T-helper 1 cell (primary cell): ENCODE data around the gene RHBG.

Experiments
- DNase-seq, 5 donors: peaks; one replicate each; pipeline ENCODE4 v3.0.0-alpha.2; 2012 to 2020

Gene RHBG

DNA sequence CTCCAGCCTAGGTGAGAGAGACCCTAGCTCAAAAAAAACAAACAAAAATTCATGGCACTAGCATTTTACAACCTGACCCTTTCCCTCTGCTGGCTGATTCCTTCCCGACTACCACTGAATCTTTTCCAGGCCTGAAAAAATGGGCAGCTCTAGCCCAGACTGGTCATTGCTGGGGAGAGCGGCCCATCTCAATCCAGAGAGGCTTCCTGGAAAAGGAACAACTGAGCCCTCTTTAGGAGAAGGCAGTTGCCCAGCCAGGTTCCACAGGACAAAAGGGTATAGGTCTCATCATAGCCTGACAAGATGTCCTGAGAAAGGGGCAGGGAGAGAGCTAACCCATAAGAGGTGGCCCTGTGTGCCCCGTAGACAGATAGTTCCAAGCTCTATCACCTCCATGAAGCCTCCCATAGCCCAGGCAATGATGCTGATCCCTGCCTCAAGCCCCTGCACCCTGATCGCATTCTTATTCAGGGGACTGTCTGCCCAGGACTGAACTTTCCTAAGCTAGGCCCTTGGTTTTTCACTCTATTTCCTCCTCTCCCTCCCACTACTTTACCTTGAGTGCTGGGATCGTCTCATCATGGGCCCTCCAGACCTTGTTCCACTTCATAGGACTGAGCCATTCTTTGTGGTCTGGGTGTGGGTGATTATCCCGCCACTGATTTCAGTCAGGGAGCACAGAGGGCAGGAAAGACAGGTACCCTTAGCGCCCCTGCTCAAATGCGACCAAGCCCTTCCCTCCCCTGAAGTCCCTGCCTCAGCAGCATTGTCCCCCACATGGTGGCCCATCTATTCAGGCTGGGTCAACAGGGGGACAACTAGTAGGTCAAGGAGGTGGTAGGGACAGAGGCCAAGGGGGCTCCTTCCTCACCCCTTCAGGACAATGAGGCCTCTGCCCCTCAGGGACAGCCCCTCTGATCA lies 18.2 kb downstream of the RHBG start:
- DNase-seq = no peak

DNA sequence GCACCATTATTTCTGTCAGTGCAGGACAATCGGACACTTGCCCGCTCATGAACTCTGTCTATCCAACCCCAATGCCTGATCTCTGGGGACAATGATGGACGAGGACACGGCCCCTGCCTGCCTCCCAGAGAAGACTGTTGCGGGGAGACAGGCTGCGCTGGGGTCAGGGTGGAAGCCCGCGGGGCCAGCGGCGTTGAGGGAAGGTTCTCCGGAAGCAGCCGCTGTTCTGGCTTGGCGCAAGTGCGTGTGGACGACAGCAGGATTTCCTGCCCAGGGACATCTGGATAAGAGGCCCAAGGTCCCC lies 18.8 kb downstream of the RHBG start:
- no peak for DNase-seq

DNA sequence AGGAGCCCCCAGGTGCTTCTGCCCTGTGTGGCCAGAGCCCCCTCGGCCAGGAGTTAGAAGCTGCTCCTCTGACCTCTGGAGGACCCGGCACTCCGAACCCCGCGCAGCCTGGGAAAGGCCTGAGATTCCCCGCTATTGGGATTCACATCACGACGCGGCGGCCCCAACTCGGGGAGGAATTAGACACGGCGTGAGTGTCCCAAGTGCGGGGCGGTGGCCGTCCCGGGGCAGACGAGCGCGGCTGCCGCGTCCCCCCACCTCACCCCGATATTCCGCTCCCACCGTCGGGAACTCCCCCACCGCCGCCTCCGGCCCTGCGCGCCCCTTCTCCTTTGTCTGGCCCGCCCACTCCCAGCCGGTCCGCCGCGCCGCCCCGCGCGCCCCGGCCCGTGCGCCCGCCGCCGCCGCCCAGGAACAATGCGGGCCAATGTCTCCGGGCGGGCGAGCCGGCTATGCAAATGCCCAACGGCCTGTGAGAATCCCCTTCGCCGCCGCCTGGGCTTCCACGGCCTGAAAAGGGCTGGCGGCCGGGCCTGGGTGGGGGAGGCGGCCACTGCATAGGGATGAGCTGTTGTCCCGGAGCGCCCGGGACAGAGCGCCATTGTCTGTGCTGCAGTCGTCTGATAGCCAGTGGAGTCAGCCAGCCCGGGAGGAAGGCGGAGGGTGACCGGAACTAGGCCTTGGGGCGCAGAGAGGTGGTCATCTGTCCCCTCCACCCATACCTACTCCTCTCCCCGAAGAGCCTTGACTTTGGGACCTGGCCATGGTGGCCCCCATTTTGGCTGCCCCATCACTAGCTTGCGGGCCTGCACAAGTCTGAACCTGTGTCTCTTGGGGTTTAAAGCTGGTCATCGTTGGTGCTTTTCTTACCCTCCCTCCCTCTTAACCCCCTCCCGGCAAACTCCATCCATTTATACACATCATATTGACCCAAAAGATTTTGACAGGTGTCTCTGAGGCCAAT lies 19.4 kb downstream of the RHBG start:
- DNase-seq = no peak

DNA sequence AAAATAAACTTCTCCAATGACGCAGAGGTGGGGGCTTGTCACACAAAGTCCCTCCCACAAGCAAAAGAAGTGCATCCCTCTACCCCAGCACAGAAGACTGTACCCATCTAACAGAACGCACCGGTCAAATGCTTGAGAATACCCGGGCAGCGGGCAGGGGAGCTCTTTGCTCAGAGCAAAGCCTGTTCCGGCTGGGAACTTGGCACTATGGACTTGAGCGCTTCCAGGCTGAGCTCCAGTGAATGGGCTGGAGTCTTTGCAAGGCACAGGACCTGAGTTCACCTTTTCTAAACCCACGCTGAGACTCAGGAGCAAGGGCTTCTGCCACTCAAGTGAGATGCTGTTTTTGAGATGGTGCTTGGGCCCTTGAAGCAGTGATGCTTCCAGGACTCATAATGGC lies 20.3 kb downstream of the RHBG start:
- no peak for DNase-seq

DNA sequence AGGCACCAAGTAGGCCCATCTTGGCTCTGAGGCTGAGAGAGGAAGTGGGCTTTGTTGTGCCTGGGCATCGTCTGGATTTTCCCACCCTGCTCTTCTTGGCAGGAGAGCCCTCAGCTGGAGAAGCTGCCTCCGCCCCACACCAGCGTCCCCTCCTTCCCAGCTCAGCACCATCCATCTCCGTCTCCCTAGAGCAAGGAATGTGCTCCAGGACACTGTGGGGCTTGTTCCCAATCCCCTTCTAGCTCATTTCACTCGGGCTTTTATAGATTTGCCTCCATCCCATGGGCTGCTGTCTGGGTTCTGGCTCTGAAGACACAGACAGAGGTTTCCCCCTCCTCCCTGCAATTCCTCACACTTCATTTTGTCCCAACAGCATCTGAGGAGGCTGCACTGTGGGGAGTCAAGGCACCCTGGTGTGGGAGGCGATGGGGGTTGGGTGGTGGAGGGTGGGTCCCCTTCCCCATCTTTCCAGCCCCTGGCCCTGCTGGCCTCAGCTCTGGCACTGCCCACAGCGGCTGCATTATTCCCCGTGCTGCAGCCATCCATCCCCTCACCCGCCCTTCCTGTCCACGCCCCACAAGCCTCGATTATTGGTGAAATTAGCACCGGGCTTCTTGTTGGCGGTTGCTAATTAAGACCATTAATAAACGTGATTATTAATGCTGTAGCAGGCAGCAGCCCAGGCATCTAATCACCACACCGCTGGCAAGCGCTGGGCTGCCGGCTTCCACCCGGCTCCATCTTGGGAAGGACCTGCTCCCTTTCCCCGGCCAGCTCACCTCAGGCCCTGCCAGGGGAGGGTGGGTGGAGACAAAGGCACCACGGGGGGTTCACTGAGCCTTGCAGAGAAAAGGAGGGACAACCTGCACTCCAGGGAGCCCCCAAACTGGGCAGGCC lies 21.7 kb downstream of the RHBG start:
- no peak for DNase-seq

DNA sequence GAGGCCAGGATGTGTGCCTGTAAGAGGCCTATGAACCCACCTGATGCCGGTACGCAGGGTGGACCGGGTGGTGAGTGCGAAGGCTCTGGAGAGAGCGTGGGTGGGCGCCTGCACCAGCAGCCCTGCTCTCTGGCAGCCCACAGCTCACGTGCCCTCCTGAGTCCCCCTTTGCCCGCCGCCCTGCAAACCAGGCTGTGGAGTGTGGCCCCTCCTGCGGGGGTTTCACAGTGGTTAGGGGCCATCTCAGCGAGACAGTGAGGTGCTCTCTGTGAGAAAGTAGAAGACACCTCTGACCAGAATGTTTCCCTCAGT lies 22.3 kb downstream of the RHBG start:
- no peak for DNase-seq

DNA sequence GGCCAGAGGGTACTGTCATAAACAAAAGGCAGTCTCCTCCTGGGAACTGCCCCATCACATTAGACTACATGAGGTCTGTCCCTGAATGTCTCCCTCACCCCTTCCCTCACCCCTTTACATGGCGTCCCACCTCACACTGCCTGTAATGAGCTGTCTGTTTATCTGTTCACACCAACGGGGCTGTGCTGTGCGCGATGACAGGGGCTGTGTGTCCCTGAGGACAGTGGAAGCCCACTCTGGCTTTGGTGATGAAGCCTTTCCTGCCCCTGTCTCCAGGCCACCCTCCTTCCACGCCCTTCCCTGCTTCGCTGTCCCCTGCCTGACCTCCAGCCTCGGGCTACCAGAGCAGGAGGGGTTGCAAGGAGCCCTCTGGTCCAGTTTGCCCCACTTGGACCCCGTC lies 22.7 kb downstream of the RHBG start:
- DNase-seq = no peak

DNA sequence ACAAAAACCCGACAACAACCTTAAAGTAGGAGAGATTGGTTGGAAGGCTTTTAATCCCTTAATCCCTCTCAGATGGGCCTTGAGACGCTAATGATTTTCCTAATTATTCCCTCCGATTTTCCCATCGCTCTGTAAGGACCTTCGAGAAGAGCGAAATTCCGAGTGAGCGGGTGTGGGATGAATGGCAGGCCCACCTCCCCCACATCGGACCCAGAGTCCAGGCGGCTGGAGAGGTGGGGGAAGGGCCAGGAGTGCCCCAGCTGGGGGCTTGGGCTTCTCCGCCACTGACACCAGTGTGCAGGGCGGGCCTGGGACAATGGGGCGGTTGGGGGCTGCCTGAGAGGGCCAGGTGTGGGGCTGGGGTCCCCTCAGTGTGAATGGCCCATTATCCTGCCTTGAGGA lies 23.4 kb downstream of the RHBG start:
- no peak for DNase-seq

DNA sequence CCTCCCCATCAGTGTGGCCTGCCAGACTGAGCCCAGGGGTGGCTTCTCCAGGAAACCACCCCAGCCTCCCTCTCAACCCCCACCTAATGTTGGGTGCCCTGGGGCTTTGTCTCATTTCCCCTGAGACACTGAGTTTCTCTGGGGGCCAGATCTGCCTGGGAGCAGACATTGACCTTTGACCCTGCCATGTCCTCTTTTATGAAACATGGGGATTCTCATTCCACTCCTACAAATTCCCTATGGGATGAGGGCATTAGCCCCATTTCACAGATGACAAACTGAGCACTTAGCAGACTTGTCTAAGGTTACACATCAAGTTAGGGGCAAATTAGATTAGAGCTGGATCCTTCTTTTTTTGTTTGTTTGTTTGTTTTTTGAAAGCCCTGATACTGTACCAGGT lies 24.1 kb downstream of the RHBG start:
- DNase-seq = no peak

DNA sequence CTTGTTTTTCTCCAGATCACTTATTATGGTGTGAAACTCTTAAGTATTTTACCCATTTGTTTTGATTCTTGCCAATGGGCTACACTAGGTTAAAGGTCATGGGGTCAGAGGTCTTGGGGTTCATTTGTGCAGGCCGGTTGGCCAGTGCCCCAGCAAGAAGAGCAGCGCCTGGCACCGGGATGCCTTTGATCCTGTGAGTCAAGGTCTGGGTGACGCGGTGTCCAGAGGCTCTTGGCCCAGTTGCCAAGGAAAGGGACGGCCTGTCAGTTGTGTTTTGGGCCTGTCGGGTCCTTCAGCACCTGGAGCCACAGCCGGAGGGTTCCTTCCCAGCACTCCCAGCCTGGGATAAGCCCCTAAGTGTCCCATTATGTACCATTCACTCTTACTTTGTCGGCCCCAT lies 25.1 kb downstream of the RHBG start:
- no peak for DNase-seq

DNA sequence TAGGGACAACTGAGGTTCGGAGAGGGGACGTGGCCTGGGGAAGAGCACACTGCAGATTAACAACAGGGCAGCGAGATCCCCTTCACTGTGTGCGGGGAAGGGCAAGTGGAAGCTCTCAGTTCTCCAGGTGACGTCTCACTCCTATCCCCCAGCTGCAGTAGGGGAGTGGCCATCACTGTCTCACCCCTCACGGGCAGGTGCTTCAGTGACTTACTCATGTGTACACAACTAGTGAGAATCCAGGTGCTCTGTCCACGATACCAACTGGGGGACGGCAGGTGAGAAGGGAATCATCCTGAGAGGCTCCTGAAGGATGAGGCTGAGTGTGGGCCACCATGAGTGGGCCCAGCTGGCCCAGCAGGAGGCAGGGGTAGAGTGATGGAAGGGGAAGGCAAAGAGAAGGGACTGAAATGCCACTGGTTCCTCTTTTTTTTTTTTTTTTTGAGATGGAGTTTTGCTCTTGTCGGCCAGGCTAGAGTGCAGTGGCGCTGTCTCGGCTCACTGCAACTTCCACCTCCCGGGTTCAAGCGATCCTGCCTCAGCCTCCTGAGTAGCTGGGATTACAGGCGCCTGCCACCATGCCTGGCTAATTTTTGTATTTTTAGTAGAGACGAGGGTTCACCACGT lies 25.9 kb downstream of the RHBG start:
- DNase-seq = no peak

DNA sequence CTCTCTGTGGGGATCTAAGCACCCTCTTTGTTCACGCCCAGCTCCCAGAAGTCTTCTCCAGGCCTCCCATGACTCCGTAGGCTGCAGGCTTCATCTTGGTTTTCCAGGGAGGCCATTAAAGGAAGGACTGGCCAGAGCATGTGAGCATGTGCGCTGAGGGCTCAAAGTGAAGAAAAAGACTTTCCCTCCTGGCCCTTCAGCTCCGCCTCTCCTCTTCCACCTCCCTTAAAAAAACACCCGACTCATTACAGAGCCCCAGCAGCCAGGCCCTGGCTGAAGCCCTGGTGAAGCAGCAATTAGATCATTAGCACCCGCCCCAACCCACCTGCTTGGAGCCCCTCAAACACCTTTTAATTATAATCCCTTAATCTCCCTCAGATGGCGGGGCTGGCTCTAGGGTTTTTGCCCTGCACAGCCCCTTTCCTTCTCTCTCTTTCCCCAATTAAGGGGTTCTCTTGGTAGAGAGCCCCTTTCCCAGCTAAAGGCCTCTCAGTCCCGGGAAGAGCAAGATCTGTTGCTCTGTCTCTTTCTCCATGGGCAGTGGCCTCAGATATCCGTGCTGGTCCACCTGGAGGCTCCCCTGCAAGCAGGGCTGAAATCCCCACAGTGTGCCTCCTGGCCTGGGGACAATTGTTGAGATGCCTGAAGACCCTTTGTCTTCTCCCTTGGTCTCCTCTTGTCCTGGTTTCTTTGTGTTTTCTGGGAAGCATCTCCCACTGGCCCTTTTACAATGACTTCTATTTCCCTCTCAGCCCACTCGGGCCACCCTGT lies 30.5 kb downstream of the RHBG start:
- DNase-seq = no peak

DNA sequence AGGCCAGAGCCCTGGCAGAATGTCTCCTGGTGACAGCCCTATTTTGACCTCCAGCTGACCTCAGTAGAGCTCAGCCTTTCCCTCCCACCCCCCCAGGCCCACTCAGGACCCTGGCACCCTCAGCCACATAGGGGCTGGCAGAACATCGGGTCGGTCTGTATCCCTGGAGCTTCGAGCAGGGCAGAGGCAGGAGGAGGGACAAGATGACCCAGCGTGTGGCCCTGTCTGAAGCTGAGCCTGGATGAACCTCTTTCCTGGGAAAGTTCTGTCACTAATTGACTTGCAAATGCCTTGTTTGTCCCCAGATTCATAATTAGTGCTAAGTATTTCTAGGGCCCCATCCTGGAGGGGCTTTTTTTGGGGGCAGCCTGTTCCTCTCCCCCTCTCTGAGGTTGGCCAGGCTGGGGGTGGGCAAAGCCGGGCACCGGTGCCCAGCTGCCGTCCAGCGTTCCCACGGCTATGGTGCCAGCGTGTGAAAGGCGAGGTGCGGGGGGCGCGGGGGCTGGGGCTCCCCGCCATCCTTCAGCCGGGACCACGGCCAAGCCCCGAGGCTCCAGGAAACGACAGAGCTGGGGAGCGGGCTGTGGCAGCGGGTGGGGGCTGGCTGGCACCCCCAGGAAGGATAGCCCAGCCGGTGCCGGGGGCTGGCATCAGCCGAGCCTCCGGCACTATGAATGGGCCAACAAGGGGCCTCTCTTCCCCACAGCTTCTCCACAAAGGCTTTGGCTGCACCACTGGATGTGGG lies 31.4 kb downstream of the RHBG start:
- DNase-seq = no peak

DNA sequence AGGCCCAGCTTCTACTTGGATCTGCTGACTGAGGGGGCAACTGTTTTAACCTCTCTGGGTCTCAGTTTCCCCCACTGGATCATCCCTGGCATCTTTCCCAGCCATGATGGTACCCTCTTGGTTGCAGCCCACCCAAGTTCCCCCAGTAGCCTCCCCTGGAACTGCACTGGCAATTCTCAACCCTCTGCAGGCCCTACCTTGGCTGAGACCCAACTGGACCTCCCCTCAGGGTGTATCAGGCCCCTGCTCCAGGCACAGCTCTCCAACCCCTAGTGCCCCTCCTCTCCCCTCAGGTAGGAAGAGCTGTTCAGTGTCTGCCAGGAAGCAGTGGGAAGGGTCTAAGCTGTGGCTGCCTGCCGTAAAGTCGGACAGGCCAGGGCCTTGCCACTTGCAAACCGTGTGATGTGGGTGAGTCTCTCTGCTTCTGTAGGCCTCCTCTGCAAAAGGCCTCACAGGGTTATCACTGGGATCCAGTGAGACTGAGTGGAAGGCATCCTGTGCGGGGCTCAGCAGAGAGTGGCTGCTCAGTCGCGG lies 32.1 kb downstream of the RHBG start:
- DNase-seq = no peak

DNA sequence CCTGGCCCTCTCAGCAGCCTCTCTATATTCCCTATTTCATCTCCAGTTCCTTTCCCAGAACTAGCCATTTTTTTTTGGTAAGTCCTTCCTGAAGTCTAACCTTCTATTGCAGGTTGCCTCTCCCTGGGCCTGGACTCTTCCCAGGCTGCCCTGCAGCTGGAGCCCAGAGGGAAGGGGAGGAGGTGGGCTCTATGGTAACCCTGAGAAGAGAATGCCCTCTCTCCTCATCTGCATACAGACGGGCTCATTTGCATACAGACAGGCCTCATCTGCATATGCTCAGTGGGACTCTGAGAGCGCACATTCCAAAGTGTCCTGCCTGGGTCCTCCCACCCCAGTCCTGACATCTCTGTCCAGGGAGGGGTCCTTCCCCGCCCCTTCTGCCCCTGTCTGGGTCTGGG lies 32.7 kb downstream of the RHBG start:
- DNase-seq = no peak

DNA sequence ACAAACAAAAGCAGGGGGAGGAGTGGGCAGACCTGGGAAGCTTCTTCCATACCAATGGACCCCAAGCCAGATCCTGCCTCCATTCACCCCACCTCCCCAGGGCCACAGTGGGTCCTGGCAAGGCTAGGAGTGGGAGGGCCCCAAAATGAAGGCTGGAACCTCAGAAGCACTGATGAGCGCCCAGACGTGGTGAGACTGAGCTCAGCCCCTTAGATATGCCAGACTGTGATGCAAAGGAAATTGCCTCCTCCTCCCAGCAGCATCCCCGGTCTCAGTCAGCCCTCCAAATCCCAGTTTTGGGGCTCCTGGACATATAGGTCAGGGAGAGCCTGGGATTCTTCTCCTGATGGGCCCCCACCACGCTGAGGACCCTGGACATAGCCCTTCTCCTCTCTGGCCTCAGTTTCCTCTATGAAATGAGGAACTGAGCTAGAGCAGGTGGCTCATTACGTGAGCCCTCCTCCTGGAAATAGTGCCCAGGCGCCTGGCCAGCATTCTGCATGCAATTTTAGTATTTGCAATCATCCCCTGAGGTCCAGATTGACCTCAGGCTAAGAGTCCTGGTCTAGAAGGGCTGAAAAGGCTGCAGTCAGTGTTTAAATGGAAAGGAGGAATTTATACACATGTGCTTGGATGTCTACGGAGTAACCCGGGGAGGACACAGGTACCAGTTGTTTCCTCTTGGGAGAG lies 33.5 kb downstream of the RHBG start:
- no peak for DNase-seq

DNA sequence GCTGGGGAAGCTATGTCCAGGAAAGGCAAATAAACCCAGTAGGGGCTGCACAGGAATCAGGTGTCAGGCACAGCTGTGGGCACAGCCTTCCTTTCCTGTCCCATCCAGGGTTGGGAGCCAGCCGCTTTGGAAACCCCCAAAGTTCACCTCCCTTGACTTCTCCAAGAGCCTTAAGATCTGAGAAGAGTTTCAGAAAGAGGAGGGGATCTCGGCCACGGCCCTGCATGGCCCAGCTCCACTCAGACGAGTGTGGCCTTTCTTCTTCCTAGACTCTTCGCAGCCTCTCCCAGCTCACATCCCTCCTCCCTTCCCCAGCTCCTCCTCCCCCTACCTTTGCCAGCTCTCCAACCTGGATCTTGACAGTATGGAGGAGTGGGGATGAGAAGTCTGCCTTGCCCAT lies 36.7 kb downstream of the RHBG start:
- DNase-seq = no peak

DNA sequence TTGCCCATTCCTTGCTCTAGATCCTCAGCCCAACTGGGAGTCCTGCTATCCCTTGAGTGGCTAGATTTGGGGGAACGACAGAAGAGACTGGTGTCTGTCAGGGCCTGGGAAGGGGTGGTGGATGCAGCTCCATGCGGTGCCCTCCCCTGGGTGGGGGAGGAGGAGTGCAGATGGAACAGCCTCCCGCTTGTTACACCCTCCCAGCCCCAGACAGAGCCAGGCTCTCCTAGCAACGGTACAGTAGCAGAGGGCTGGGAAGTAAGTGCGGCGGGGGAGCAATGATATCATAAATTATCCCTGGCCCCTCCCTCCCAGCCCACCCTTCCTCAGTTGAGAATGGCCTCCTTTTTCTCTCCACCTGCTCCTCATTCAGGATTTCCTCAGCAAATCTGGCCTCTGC lies 37.2 kb downstream of the RHBG start:
- DNase-seq = no peak

DNA sequence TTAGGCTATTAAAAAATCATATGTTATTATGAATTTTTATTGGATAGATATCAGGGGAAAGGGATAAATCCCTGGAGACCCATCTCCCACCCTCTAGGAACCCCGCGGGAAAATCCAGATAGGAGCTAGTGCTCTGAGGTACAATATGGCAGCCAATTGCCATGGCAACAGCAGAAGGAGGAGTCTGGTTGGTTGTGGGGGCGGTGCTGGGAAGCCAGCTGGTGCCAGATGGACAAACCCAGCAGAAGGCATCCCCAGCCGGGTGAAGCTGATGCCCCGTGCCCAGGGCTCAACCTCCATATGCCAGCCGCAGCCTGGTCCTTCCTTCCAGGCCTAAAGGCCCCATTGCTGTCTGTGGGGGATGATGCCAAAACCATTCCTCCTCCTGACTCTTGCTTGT lies 38.3 kb downstream of the RHBG start:
- DNase-seq = no peak

DNA sequence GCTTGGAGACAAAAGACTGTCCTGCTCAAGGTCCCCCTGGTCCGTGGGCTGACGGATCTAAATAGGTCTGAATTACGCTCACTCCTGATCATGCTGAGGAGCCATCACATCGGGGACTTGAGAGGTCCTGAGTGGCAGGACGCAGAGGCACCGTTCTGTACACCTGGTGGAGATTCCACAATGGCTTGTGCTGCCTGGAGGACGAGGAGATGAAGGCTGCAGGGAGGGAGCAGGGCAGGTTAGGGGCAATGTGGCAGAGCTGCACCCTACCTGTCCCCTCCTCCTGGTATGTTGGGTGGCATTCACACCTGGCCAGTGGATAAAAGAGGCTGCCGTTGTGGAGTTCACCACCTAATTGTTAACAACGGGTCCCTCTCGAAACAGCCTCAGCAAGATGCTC lies 38.7 kb downstream of the RHBG start:
- DNase-seq = no peak
